ENCODE results near the gene SHISA8.
"Not testable (repeated sequence)": the region's sequence is repeated elsewhere in the genome, so short reads cannot be mapped to it uniquely, and the experiment has no call there.

The SHISA8 gene

DNA sequence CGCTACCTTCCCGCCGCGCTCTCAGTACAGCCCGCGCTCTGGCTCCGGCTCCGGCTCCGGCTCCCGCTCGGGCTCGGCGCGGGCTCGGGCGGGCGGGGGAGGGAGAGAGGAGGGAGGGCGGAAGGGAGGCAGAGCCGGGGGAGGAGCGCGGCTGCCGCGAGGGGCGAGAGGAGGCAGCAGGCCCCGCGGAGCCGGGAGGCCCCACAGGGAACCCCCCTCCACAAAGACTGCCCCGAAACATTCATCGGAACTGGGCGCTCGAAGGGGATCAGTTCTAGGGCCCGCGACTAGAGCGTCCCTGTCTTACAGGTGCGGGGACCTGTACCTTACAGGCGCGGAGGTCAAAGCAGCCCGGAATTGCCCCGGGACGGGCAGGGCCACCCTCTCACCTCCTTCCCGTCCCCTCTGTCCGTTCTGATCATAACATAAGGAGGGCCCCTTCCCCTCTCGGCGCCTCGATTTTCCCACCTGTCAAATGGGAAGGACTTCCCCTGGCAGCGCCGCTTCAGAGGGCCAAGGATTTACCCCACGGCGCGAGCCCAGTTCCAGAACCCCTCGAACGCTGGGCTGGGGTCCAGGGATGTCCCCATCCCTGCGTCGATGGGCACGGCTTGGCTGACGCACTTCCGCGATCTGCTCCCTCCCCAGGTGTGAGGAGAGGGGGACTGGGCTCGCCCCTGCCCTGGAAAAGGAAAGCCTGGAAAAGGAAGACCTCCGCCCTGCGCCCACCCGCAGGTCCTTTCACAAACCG lies at the start of gene SHISA8:
SHISA8 (minus strand) TSS at position 40 of the 751 bp plus-strand sequence. CDS start 407 bp downstream, outside the sequence.
- DNase-seq (ENCODE audit: low read depth in 2 of 2), result peak in 1 of 2 donors; percentile 30

DNA sequence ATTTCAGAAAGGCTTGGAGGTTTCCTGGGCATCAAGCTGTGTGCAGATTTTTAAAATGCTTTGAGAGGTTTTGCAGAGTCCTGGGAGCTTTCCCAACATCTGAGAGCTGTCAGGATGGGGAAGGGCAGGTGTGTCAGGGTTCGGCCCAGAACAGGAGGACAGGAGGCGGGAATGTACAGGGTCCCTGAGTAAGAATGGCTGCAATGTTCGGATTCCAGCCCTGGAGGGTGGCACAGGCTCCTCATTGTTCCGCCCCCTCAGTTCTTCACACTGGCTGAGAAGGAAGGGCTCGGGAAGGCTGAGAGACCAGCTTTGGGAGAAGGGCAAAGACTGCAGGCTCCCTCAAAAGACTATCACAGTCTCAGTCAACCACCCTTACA lies 49.2 kb upstream of the SHISA8 start:
- no peak for DNase-seq (ENCODE audit: low read depth in 2 of 2)

DNA sequence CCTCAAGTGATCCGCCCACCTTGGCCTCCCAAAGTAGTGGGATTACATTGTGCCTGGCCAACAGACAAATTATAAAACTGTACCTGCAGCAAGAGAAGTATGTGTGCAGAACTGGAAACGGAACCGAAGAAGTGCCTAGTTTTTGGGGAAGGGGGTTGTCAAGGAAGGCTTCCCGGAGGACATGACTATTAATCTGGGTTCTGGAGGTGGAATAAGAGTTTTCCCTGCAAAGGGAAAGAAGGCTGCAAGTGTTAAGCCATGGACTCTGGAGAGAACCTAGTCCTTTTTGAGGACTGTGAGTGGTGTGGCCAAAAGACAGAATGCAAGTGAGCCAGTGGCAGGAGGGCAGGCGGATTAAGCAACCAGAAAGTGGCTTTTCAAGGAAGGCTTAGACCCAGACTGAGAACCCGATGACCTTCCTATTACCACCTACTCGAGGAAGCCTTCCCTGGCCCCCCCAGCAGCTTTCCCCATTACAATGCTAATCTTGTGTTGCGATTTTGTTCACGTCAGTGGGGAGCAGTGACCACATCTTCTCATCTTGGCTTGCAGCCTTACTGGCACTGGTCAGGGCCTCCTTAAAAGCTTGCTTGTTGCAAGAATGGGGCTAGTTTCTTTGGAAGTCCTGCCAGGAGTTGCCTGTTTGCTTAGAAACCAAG lies 48.7 kb upstream of the SHISA8 start:
- no peak for DNase-seq (ENCODE audit: low read depth in 2 of 2)

DNA sequence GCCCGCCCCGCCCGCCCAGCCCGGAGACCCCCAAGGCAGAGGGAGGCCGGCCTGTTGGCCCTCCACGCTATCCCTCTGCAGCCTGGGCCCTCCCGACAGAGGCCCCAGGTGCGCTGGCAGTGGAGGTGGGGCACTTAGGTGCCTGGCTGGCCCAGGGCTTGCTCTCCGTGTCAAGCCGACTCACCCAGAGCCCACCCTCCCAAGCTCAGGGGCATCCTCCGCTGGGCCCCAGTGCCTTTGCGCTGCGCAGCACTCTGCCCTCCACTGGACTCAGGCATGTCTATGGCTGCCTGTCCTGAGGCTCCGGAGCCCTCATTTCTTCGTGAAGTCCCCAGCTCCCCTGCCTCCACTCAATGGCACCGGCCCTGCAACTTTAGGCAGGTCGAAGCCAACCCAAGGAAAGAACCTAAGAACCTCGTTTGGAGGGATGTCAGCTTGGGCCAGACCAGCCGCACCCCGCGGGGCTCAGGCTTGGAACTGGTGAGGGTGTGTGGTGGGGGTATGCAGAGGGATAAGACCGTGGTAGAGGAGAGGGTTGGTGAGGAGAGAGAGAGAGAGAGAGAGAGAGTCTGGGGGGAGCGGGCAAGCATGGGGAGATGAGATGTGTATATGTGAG lies 43.2 kb upstream of the SHISA8 start:
- no peak for DNase-seq (ENCODE audit: low read depth in 2 of 2)

GRCh38 chr22:41952713-41953112 lies 37.8 kb upstream of the SHISA8 start:
- no peak for DNase-seq (ENCODE audit: low read depth in 2 of 2)

- DNase-seq (ENCODE audit: low read depth in 2 of 2), result no peak
These were observed 37.1 kb upstream of the SHISA8 start, which contains the start of gene SMIM45 for GRCh38 chr22:41951898-41952474. SMIM45 (plus strand) TSS chr22:41952150.

- no peak for DNase-seq (ENCODE audit: low read depth in 2 of 2)
These were observed 34.6 kb upstream of the SHISA8 start for GRCh38 chr22:41949297-41949965.

- DNase-seq (ENCODE audit: low read depth in 2 of 2), result not testable (repeated sequence)
These were observed 34.0 kb upstream of the SHISA8 start for GRCh38 chr22:41948928-41949296.

DNA sequence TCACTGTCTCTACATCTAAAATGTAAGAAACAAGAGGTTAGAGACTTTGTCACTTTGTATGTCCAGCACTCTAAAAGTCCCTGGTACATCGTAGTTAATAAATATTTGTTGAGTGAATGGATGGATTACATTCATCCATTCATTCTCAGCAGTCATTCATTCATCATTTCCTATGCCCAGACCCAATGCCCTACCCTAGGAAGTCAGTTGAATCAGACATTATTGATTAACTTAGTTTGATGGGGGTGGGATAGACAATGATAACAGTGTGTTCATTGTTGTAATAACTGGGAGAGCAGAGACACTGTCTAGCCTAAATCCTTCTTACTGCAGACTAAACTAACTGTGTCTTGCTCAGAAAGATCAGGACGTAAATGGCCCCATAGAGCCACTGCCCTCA lies 33.3 kb upstream of the SHISA8 start:
- no peak for DNase-seq (ENCODE audit: low read depth in 2 of 2)

DNA sequence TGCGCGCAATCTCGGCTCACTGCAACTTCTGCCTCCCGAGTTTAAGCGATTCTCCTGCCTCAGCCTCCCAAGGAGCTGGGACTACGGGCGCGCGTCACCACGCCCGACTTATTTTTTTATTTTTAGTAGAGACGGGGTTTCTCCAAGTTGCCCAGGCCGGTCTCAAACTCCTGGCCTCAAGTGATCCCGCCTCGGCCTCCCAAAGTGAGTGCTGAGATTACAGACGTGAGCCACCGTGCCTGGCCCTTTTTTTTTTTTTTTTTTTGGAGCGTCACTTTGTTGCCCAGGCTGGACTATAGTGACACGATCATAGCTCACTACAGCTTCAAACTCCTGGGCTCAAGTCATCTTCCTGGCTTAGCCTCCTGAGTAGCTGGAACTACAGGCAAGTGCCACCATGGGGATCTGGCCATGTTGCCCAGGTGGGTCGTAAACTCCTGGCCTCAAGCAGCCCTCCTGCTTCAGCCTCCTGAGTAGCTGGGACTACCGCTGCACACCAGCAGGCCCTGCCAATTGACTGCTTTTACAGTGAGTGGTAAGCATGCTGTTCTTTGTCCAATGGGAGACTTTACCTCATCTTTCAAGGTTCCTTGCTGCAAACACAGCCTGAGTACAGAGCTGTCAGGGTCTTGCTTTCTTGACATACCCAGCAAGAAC lies 32.7 kb upstream of the SHISA8 start:
- DNase-seq (ENCODE audit: low read depth in 2 of 2), result no peak

GRCh38 chr22:41946629-41947423 lies 32.0 kb upstream of the SHISA8 start, which contains the start of gene CENPM:
CENPM (minus strand) TSS chr22:41947152; CDS start chr22:41947076, 76 bp downstream.
- peak; percentile 68 to 75 for DNase-seq (ENCODE audit: low read depth in 2 of 2)

DNA sequence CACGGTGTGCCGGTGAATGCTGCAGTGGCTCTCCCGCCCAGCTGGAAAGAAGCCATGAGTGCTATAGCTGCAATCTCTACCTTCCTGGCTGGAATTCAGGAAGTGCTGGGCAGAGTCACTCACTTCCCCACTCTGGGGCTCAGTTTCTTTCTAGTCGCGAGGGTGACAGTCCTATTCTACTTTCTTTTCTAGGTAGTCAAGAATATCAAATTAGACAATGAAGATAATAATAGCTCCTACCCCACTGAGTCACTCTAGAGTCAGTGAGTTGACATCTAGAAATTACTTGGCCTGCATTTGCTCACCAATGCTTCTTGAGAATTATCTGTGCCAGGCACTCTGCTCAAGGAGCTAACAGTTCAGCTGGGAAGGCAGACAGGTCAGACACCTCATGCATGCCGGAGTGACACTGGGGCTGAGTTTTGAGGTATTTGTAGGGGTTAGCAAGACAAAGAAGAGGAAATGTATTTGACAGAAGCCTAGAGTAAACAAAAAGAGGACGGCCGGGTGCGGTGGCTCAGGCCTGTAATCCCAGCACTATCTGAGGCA lies 28.9 kb upstream of the SHISA8 start:
- DNase-seq (ENCODE audit: low read depth in 2 of 2), result no peak

DNA sequence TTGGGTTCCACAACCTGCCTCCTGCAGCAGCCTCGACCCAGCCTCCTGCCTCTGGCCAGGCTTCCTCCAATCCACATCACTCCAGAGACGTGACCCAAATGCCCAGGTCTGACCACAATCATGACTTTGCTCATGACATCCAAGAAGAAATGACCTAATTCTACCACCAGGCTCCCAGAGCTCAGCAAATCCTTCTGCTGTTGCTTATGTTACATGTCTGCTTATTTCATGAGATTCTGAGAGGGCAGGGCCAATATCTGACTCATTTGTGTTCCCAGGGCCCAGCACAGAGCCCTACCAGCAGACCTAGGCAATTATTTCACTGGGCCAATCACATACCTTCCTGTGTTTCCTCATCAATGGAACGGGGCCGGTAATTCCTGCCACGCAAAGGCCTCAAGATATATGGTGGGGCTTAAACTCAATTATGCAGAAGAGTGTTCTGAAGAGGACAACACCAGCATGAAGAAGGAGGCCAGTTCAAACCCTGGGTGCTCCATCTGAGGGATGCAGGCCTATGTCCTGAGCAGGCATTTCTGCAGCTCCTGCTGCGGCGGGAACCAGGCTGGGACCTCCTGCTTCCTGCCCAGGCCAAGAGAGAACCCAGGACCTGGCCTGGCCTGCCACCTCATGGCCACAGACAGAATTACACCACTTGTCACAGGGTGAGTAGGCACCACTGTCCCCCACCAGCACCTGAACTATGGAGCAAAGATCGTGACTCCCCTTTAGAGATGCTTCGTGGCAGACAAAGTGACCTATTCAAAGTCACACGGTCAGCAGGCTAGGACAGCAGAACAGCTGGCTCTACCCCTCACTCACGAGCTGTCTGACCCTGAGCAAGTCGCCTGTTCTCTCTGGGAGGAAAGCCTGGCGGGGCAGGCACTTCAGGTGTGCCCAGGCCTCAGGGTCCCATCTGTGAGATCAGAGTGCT lies 26.2 kb upstream of the SHISA8 start:
- peak; percentile 65 to 75 for DNase-seq (ENCODE audit: low read depth in 2 of 2)

DNA sequence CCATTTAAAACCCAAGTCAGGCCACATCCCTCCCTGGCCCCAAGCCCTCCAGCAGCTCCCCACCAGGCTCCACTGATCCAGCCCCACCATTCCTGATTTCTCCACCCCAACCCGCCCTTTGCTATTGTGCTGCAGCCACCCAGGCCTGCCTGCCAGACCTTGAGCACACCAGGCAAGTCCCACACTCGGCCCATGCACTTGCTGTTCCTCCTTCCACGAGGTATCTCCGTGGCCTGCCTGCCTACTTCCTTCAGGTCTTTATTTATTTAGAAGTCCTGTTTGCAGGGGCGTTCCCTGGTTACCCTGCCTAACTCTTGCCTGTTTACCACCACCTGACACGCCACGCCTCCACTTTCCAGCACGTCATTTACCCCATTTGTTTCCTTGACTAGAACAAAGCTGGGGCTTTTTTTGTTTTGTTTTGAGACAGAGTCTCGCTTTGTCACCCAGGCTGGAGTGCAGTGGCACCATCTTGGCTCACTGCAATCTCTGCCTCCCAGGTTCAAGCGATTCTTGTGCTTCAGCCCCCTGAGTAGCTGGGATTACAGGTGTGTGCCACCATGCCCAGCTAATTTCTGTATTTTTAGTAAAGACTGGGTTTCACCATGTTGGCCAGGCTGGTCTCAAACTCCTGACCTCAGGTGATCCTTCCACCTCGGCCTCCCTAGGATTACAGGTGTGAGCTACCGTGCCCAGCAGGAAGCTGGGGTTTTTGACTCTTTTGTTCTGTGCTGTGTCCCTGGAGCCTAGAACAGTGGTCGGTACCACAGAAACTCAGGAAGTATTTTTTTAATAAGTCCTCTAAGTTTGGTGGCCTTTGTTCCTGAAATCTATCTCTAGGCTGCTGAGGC lies 25.3 kb upstream of the SHISA8 start:
- peak; percentile 75 to 94 for DNase-seq (ENCODE audit: low read depth in 2 of 2)

- DNase-seq (ENCODE audit: low read depth in 2 of 2), result no peak
These were observed 22.0 kb upstream of the SHISA8 start for GRCh38 chr22:41936894-41937169.

- DNase-seq (ENCODE audit: low read depth in 2 of 2), result no peak
These were observed 20.6 kb upstream of the SHISA8 start for GRCh38 chr22:41935509-41935908.

DNA sequence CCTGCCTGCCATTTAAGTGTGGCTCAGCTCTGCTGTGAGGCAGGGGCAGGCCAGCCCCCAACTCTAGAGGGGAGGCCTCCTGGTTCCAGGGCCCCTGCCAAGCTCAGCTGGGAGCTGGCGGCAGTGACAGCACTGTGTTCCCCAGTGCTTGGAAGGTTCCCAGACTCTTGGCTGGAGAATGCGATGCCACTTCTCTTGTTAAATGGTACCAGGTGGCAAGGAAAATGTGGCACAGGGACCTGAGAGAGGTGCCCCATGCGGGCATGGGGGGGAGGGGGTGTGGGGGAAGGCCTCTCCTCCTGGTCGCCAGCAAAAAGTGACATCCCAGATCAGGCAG lies 20.1 kb upstream of the SHISA8 start:
- DNase-seq (ENCODE audit: low read depth in 2 of 2), result no peak

DNA sequence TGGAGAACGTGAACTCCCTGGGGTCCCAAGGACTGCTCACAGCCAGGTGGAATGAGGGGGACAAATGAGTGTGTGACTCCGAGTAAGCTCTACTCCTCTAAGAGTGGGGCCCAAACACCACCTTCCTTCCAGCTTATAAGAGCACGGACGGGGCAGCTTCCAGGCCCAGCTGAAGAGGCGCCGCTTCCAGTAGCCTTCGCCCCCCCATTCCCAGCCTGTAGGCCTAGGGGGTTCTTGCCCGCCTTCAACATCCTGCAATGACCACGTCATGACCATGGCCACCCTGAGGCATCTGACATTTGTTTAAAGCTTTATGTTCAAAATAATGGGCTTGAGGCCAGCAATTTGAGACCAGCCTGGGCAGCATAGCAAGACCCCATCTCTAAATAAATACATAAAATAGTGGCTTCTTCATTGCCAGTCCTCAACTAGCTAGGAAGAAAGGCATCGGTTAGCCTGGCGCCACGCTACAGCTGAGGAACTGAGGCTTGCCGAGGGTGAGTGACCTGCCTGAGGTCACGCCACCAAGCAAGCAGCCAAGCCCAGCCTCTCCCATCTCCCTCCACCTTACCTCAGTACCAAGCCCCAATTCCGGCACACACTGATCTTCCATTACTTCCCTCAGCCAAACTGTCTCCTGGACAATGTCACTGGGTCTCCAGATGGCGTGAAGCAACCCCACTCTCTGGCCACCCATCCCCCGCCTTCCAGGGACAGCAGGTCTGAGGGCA lies 19.6 kb upstream of the SHISA8 start:
- no peak for DNase-seq (ENCODE audit: low read depth in 2 of 2)
